BJ (cell line): ENCODE results near the gene PEMT. TPM values are rescaled to one million over a fixed set of nuclear protein-coding genes. Genes with fewer than 3 reads are reported as not detected.

ENCODE experiments used
- CTCF ChIA-PET: fragments of 350-600 bp; formaldehyde crosslinking; extraction: SDS; loops from one replicate; lab custom pipeline; 2021; ENCODE audit warnings: antibody characterized with exemption, inconsistent platforms; lab: Yijun Ruan, JAX
- POLR2A ChIA-PET: fragments of 300-600 bp; sonication (Branson Sonifier 250); formaldehyde crosslinking; extraction: SDS; loops from one replicate; lab custom pipeline; 2021; ENCODE audit warnings: antibody characterized with exemption; lab: Charles Lee
- DNase-seq: peaks from one replicate; pipeline ENCODE4 v3.0.0-alpha.2; 2011; ENCODE audit warnings: low read depth
- H3K27me3 ChIP-seq: 2 replicates; pipeline ENCODE4 v1.6.0; 2011; ENCODE audit warnings: low read length; ENCODE audit not compliant: control insufficient read depth, insufficient read depth
- H3K36me3 ChIP-seq: 2 replicates; pipeline ENCODE4 v1.5.1; 2011; ENCODE audit warnings: low read length; ENCODE audit not compliant: control insufficient read depth, insufficient read depth
- H3K4me3 ChIP-seq: 2 replicates; pipeline ENCODE4 v1.5.1; 2011; ENCODE audit warnings: low read depth, mild to moderate bottlenecking, control low read depth, low read length
- CTCF ChIP-seq: IDR thresholded peaks from 2 replicates; pipeline ENCODE4 v1.5.1; 2011; ENCODE audit warnings: low read depth, mild to moderate bottlenecking, control low read depth, inconsistent platforms, low read length, moderate library complexity; ENCODE audit not compliant: insufficient read depth
- polyA plus RNA-seq: library from polyadenylated mRNA; depleted of rRNA; stranded (reverse); fragments of >200 nt; gene quantifications from 2 replicates; pipeline ENCODE4 v1.2.3, GENCODE V29; 2011

PEMT gene
- polyA plus RNA-seq, 1 experiment: 50.7 TPM

- CTCF ChIA-PET: interaction anchor here (0.7 to 1.4 kb wide), 2 partner anchors 129 to 271 kb away, joined by 4 read pairs; no protein-coding TSS in a partner anchor
Observed at GRCh38 chr17:17626151-17626805, 34.8 kb upstream of the PEMT start.

GRCh38 chr17:17624741-17625140 lies 33.2 kb upstream of the PEMT start:
- POLR2A ChIA-PET: no interaction called here

More at GRCh38 chr17:17626151-17626805, 34.8 kb upstream of the PEMT start:
- no peak overlapping the region for H3K4me3 ChIP-seq
- DNase-seq: no peak
- H3K36me3 ChIP-seq: no peaks in the 10 kb centered on the region
- TF ChIP-seq CTCF: no peak
- peaks cover 4% of the 10 kb centered on the region; the same call in 1 of the 2 replicates for H3K27me3 ChIP-seq
- POLR2A ChIA-PET: no interaction called here

GRCh38 chr17:17623904-17624303 lies 32.4 kb upstream of the PEMT start:
- TF ChIP-seq CTCF: no peak
- CTCF ChIA-PET: interaction anchor here (1.4 to 2.2 kb wide), 3 partner anchors 10 to 127 kb away, joined by 3 to 14 read pairs (median 6); no protein-coding TSS in a partner anchor
- Histone ChIP-seq H3K27me3 (peaks cover 3% of the 10 kb centered on the region; the same call in 1 of the 2 replicates), H3K36me3 (no peaks in the 10 kb centered on the region), H3K4me3 (no peak overlapping the region)
- DNase-seq: no peak
- POLR2A ChIA-PET: no interaction called here

More at GRCh38 chr17:17624741-17625140, 33.2 kb upstream of the PEMT start:
- Histone ChIP-seq H3K36me3 (no peaks in the 10 kb centered on the region), H3K27me3 (0 out of 2 replicates have a peak, but pooled peaks cover 2% of the 10 kb centered on the region), H3K4me3 (no peak overlapping the region)
- CTCF ChIA-PET: interaction anchor here (1.4 to 1.8 kb wide), 3 partner anchors 11 to 270 kb away, joined by 3 to 6 read pairs (median 4); no protein-coding TSS in a partner anchor
- TF ChIP-seq CTCF: no peak
- DNase-seq: no peak

- peaks cover 3% of the 10 kb centered on the region; the same call in 1 of the 2 replicates for H3K27me3 ChIP-seq
- POLR2A ChIA-PET: no interaction called here
- no peak overlapping the region for H3K4me3 ChIP-seq
- CTCF ChIA-PET: interaction anchor here (0.6 to 1.8 kb wide), 5 partner anchors 11 to 290 kb away, joined by 3 to 5 read pairs (median 3); no protein-coding TSS in a partner anchor
- no peaks in the 10 kb centered on the region for H3K36me3 ChIP-seq
- no peak for TF ChIP-seq CTCF
- no peak for DNase-seq
Observed at GRCh38 chr17:17621254-17621653, 29.7 kb upstream of the PEMT start.

GRCh38 chr17:17613708-17614114 lies 22.2 kb upstream of the PEMT start:
- TF ChIP-seq CTCF: peak; percentile 82
- no peak for DNase-seq
- Histone ChIP-seq H3K36me3 (no peaks in the 10 kb centered on the region), H3K27me3 (no peaks in the 10 kb centered on the region), H3K4me3 (no peak overlapping the region)
- ChIA-PET CTCF (interaction anchor here (0.6 to 5.7 kb wide), 25 partner anchors 9 to 266 kb away, joined by 3 to 43 read pairs (median 4); partner anchors contain the start of genes PEMT and RASD1), POLR2A (no interaction called here)
